Progenitor cell of endocrine pancreas (in vitro differentiated cells): ENCODE data around the gene DIP2C. TPM values are rescaled to one million over a fixed set of nuclear protein-coding genes. Genes with fewer than 3 reads are reported as not detected.
A peak's percentile ranks its signal among the peaks of the same experiment; 100 is the strongest.

ENCODE experiments used
- DNase-seq: peaks from one replicate; pipeline ENCODE4 v3.0.0; 2021; ENCODE audit warnings: low spot score; ENCODE audit not compliant: unreplicated experiment
- H3K27ac Mint-ChIP-seq: 2 replicates; pipeline ENCODE4 v1.8.0; 2021; ENCODE audit warnings: mild to moderate bottlenecking, moderate library complexity, mixed read lengths
- H3K27me3 Mint-ChIP-seq: 2 replicates; pipeline ENCODE4 v1.8.0; 2021; ENCODE audit warnings: mixed read lengths
- H3K36me3 Mint-ChIP-seq: 2 replicates; pipeline ENCODE4 v1.8.0; 2022; ENCODE audit warnings: mixed read lengths; ENCODE audit not compliant: insufficient read depth
- H3K4me1 Mint-ChIP-seq: 2 replicates; pipeline ENCODE4 v1.8.0; 2021; ENCODE audit warnings: low read depth, mixed read lengths
- H3K4me3 Mint-ChIP-seq: 2 replicates; pipeline ENCODE4 v1.8.0; 2021; ENCODE audit warnings: low read depth, mild to moderate bottlenecking, moderate library complexity, mixed read lengths
- H3K9me3 Mint-ChIP-seq: 2 replicates; pipeline ENCODE4 v1.8.0; 2021; ENCODE audit warnings: low read depth, mixed read lengths
- total RNA-seq: library from RNA; stranded (reverse); gene quantifications from 2 replicates; pipeline ENCODE4 v1.2.1, GENCODE V29; 2021
- TF ChIP-seq, protein P1 (sequence below): fragments of 200-600 bp; sonication (generic); IDR thresholded peaks from one replicate; pipeline ENCODE4 v1.5.0; 2021; ENCODE audit warnings: antibody characterized with exemption, mild to moderate bottlenecking; ENCODE audit not compliant: unreplicated experiment

DIP2C gene
- total RNA-seq, 1 donor from 2014 or later: 27.2 TPM

DNA sequence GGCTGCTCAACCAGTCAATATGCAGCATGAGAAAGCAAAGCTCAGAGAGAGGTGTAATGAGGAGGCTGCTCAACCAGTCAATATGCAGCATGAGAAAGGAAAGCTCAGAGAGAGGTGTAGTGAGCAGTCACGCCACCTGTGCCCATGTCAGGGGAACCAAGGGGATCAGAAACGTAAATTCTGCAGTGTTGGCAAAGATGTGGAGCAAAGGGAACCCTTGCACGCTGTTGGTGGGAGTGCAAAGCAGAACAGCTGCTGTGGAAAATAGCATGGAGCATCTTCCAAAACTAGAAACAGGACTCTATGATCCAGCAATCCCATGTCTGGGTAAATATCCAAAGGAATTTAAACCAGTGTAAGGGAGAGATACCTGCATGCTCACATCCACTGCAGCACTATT, 194.9 kb downstream of the DIP2C start:
- Mint-ChIP-seq H3K9me3 (no peaks in the 10 kb centered on the region), H3K36me3 (no peaks in the 10 kb centered on the region), H3K27ac (no peak overlapping the region), H3K4me3 (no peak overlapping the region), H3K4me1 (peaks cover 29% of the 10 kb centered on the region), H3K27me3 (no peaks in the 10 kb centered on the region)
- TF ChIP-seq, protein P1, sequence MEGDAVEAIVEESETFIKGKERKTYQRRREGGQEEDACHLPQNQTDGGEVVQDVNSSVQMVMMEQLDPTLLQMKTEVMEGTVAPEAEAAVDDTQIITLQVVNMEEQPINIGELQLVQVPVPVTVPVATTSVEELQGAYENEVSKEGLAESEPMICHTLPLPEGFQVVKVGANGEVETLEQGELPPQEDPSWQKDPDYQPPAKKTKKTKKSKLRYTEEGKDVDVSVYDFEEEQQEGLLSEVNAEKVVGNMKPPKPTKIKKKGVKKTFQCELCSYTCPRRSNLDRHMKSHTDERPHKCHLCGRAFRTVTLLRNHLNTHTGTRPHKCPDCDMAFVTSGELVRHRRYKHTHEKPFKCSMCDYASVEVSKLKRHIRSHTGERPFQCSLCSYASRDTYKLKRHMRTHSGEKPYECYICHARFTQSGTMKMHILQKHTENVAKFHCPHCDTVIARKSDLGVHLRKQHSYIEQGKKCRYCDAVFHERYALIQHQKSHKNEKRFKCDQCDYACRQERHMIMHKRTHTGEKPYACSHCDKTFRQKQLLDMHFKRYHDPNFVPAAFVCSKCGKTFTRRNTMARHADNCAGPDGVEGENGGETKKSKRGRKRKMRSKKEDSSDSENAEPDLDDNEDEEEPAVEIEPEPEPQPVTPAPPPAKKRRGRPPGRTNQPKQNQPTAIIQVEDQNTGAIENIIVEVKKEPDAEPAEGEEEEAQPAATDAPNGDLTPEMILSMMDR: no peak
- DNase-seq: no peak

DNA sequence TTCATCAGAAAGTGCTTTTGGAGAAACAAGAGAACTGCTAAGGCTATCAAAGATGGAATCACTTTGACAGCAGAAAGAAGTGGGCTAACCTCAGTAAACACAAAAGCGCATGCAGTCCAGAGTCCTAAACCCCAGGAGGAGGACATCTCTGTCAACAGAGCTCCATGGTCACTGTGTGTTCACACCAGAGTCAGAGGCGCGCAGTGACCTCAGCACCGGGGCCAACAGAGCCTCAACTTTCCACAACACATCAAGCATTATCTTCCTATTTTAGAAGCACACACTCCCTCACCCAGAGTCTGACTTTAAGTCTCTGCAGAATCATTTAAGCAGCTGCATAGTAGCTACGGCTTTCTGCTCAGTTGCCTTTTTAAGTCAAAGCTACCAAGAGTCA, 195.3 kb downstream of the DIP2C start:
- peaks cover 25% of the 10 kb centered on the region for H3K4me1 Mint-ChIP-seq
- no peaks in the 10 kb centered on the region for H3K9me3 Mint-ChIP-seq
- TF ChIP-seq, protein P1: no peak
- H3K36me3 Mint-ChIP-seq: peaks cover under 1% of the 10 kb centered on the region
- H3K4me3 Mint-ChIP-seq: no peak overlapping the region
- H3K27ac Mint-ChIP-seq: no peak overlapping the region
- H3K27me3 Mint-ChIP-seq: no peaks in the 10 kb centered on the region
- DNase-seq: no peak

DNA sequence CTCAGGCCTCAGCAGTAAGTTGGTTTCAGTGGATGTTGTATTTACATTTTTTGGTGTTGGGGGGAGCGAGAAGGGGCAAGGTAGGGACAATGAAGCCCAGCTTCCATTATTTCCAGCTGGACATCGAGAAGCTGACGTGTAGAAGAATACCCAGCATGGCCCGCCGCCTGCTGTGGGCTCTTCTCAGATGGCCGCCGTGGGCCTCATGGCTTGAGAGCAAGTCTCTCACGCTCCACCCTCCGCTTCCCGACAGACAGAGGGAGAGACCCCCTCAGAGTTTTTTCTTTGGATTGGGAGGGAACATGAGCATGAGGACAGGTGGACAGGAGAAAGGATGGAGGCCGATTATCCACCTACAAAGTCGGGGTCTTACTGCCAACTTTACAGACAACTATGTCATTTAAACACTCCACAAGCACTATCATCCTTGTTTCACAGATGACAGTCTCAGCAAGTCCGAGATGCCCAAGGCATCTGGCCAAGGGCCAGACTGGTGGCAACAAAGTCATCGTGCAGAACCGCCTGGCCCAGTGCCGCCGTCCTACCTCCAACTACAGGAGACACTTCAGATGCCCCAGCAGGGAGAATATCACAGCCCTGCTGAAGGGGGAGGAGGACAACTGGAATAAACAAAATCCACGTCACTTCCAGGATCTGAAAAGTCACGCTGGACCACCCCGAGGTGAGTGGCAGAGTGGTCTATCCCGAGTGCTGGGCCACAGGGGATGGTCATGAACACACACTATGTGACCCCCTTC, 195.9 kb downstream of the DIP2C start:
- no peaks in the 10 kb centered on the region for H3K9me3 Mint-ChIP-seq
- peaks cover 20% of the 10 kb centered on the region for H3K4me1 Mint-ChIP-seq
- no peak for DNase-seq
- H3K27me3 Mint-ChIP-seq: no peaks in the 10 kb centered on the region
- no peak overlapping the region for H3K4me3 Mint-ChIP-seq
- TF ChIP-seq, protein P1: no peak
- H3K27ac Mint-ChIP-seq: no peak overlapping the region
- H3K36me3 Mint-ChIP-seq: peaks cover 1% of the 10 kb centered on the region

DNA sequence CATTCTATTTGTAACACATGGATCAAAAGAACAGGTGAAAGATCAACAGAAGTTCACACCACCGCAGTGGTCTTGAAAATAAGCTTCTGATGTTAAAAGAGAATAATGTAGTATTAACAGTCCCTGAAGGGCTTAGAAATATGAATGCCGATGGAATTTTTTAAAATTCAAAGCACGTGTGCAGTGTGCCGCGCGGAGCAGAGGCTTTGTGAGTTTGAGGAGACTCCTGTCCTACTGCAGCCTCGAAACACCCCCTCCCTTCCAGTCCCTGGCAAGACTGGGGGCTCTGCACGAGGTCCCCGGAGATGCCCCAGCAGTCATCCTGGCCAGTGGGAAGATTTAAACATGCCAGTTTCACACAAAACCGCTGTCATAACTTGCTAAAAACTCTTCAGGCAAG, 196.6 kb downstream of the DIP2C start:
- H3K27me3 Mint-ChIP-seq: no peaks in the 10 kb centered on the region
- peaks cover 1% of the 10 kb centered on the region for H3K36me3 Mint-ChIP-seq
- no peak for DNase-seq
- no peaks in the 10 kb centered on the region for H3K9me3 Mint-ChIP-seq
- H3K27ac Mint-ChIP-seq: peak overlapping the region; percentile 12
- H3K4me1 Mint-ChIP-seq: peaks cover 19% of the 10 kb centered on the region
- no peak overlapping the region for H3K4me3 Mint-ChIP-seq
- TF ChIP-seq, protein P1: no peak

DNA sequence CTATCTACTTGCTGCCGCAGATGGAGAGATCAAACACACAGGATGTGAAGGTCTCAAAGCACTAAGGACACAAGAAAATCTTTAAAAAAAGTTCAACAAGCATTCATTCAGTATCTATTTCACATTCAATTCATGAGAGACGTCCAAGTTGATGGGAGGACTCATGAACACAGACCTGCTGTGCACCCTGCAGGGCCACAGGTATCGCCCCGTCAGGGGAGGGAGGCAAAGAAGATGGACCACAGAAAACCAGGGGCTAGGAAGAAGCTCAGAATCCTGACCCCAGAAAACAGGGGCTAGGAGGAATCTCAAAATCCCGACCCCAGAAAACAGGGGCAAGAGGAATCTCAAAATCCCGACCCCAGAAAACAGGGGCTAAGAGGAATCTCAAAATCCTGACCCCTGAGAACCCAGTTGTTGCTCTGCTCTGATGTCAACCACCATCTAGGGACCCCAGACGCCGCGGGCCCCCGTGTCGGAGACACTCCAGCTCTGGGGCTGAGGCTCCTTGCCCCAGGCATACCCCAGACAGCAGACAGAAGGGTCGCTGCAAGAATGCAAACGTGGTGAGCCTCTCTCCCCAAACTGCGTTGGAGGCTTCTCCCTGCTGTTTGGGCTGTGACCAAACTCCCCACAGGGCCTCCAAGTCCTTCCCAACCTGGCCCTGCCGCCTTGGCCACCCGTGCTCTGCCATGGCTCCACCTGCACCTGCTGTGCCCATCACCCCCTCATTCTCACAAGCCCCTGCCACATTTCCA, 197.6 kb downstream of the DIP2C start:
- DNase-seq: no peak
- H3K4me3 Mint-ChIP-seq: no peak overlapping the region

More for the DNA sequence above, 197.6 kb downstream of the DIP2C start:
- Mint-ChIP-seq H3K36me3 (peaks cover 1% of the 10 kb centered on the region), H3K4me1 (peaks cover 19% of the 10 kb centered on the region), H3K9me3 (no peaks in the 10 kb centered on the region), H3K27me3 (no peaks in the 10 kb centered on the region), H3K27ac (no peak overlapping the region)
- TF ChIP-seq, protein P1: no peak
